Natural killer cell treated with Interleukin-12 subunit alpha and Interleukin-12 subunit beta and Interleukin-15 and Interleukin-18, amount 100 ng/mL, for 72 hours (primary cell): ENCODE data around the gene AMDHD2. TPM values are rescaled to one million over a fixed set of nuclear protein-coding genes. Genes with fewer than 3 reads are reported as not detected.
"Not testable (repeated sequence)": the region's sequence is repeated elsewhere in the genome, so short reads cannot be mapped to it uniquely, and the experiment has no call there.

Experiments
- ATAC-seq, 2 donors: fragments of 150-1000 bp; cut with Tn5 transposase in 1 of 2; sonication (Bioruptor Pico), chemical (Tn5 transposase) in 1 of 2; 2 replicates each; pipeline ENCODE4 v1.10.0; 2021
- DNase-seq: peaks from one replicate; pipeline ENCODE4 v3.0.0; 2022; ENCODE audit warnings: low spot score
- H3K27ac Mint-ChIP-seq, 2 donors: 1 replicate in 1 of 2; 2 replicates in 1 of 2; pipeline ENCODE4 v1.8.0; 2022; ENCODE audit warnings: mixed read lengths in 2 of 2, mild to moderate bottlenecking in 1 of 2, moderate library complexity in 1 of 2
- H3K27me3 Mint-ChIP-seq, 2 donors: 1 replicate in 1 of 2; 2 replicates in 1 of 2; pipeline ENCODE4 v1.8.0; 2022; ENCODE audit warnings: mixed read lengths in 2 of 2
- H3K36me3 Mint-ChIP-seq: one replicate; pipeline ENCODE4 v1.8.0; 2022; ENCODE audit warnings: mixed read lengths
- H3K4me1 Mint-ChIP-seq, 2 donors: 1 replicate in 1 of 2; 2 replicates in 1 of 2; pipeline ENCODE4 v1.8.0; 2022; ENCODE audit warnings: low read depth in 2 of 2, mixed read lengths in 2 of 2, mild to moderate bottlenecking in 1 of 2
- H3K4me3 Mint-ChIP-seq: one replicate; pipeline ENCODE4 v1.8.0; 2022; ENCODE audit warnings: mixed read lengths
- H3K9me3 Mint-ChIP-seq: 2 replicates; pipeline ENCODE4 v1.8.0; 2022; ENCODE audit warnings: mixed read lengths
- total RNA-seq, 2 donors: library from RNA; stranded (reverse); gene quantifications; one replicate each; pipeline ENCODE4 v1.2.3, GENCODE V29; 2022

The AMDHD2 gene
- total RNA-seq, 2 donors from 2014 or later: 34.1 to 63.9 TPM

- peaks cover 0 to 18% of the 10 kb centered on the region in 2 donors for H3K4me1 Mint-ChIP-seq
- ATAC-seq (no peak), DNase-seq (no peak)
- no peaks in the 10 kb centered on the region for H3K9me3 Mint-ChIP-seq
- H3K36me3 Mint-ChIP-seq: no peaks in the 10 kb centered on the region
- H3K27ac Mint-ChIP-seq: no peak overlapping the region
- H3K4me3 Mint-ChIP-seq: peak overlapping the region; percentile 50
- peaks cover 0 to 2% of the 10 kb centered on the region in 2 donors for H3K27me3 Mint-ChIP-seq
These were observed 43.4 kb upstream of the AMDHD2 start for GRCh38 chr16:2476741-2477140.

- Mint-ChIP-seq H3K36me3 (no peaks in the 10 kb centered on the region), H3K4me3 (no peak overlapping the region), H3K27ac (no peak overlapping the region), H3K27me3 (peaks cover 0 to 2% of the 10 kb centered on the region in 2 donors), H3K9me3 (no peaks in the 10 kb centered on the region), H3K4me1 (peaks cover 0 to 18% of the 10 kb centered on the region in 2 donors)
- ATAC-seq: no peak
- no peak for DNase-seq
These were observed 42.8 kb upstream of the AMDHD2 start for GRCh38 chr16:2477327-2477726.

GRCh38 chr16:2478279-2478678 is 41.9 kb upstream of the AMDHD2 start:
- Mint-ChIP-seq H3K4me1 (peaks cover 0 to 15% of the 10 kb centered on the region in 2 donors), H3K36me3 (no peaks in the 10 kb centered on the region), H3K27ac (no peak overlapping the region), H3K27me3 (no peaks in the 10 kb centered on the region), H3K4me3 (no peak overlapping the region), H3K9me3 (no peaks in the 10 kb centered on the region)
- ATAC-seq (no peak), DNase-seq (no peak)

- not testable (repeated sequence) for H3K4me3 Mint-ChIP-seq, DNase-seq, ATAC-seq, H3K27ac Mint-ChIP-seq, H3K36me3 Mint-ChIP-seq, H3K9me3 Mint-ChIP-seq, H3K27me3 Mint-ChIP-seq
- peaks cover 0 to 19% of the 10 kb centered on the region in 2 donors for H3K4me1 Mint-ChIP-seq
These were observed 40.2 kb upstream of the AMDHD2 start for GRCh38 chr16:2479996-2480395.

GRCh38 chr16:2480948-2481347 is 39.2 kb upstream of the AMDHD2 start:
- H3K9me3 Mint-ChIP-seq: no peaks in the 10 kb centered on the region
- peaks cover 0 to 22% of the 10 kb centered on the region in 2 donors for H3K4me1 Mint-ChIP-seq
- H3K27ac Mint-ChIP-seq: no peak overlapping the region
- H3K27me3 Mint-ChIP-seq: no peaks in the 10 kb centered on the region
- DNase-seq (no peak), ATAC-seq (no peak)
- no peaks in the 10 kb centered on the region for H3K36me3 Mint-ChIP-seq
- no peak overlapping the region for H3K4me3 Mint-ChIP-seq

- H3K36me3 Mint-ChIP-seq: no peaks in the 10 kb centered on the region
- no peak for ATAC-seq
- no peaks in the 10 kb centered on the region for H3K27me3 Mint-ChIP-seq
- DNase-seq: no peak
- H3K27ac Mint-ChIP-seq: no peak overlapping the region
- H3K9me3 Mint-ChIP-seq: no peaks in the 10 kb centered on the region
- peaks cover 2 to 21% of the 10 kb centered on the region in 2 donors for H3K4me1 Mint-ChIP-seq
- H3K4me3 Mint-ChIP-seq: no peak overlapping the region
These were observed 38.5 kb upstream of the AMDHD2 start for GRCh38 chr16:2481676-2482075.

GRCh38 chr16:2482249-2482648 is 37.9 kb upstream of the AMDHD2 start:
- DNase-seq (no peak), ATAC-seq (no peak)
- H3K27me3 Mint-ChIP-seq: no peaks in the 10 kb centered on the region
- no peaks in the 10 kb centered on the region for H3K36me3 Mint-ChIP-seq
- H3K27ac Mint-ChIP-seq: no peak overlapping the region
- H3K4me1 Mint-ChIP-seq: peaks cover 7 to 24% of the 10 kb centered on the region in 2 donors
- no peak overlapping the region for H3K4me3 Mint-ChIP-seq
- H3K9me3 Mint-ChIP-seq: no peaks in the 10 kb centered on the region

GRCh38 chr16:2482708-2483534 is 37.2 kb upstream of the AMDHD2 start:
- ATAC-seq (no peak), DNase-seq (no peak)
- Mint-ChIP-seq H3K36me3 (no peaks in the 10 kb centered on the region), H3K4me3 (no peak overlapping the region), H3K27ac (peak overlapping the region in 1 of 2 donors; percentile 6), H3K27me3 (no peaks in the 10 kb centered on the region), H3K9me3 (no peaks in the 10 kb centered on the region), H3K4me1 (peaks cover 13 to 22% of the 10 kb centered on the region in 2 donors)

- no peak for DNase-seq
- Mint-ChIP-seq H3K27ac (peak overlapping the region in 1 of 2 donors; percentile 6), H3K27me3 (no peaks in the 10 kb centered on the region), H3K4me3 (no peak overlapping the region), H3K4me1 (peaks cover 13 to 24% of the 10 kb centered on the region in 2 donors), H3K36me3 (no peaks in the 10 kb centered on the region), H3K9me3 (no peaks in the 10 kb centered on the region)
- no peak for ATAC-seq
These were observed 36.0 kb upstream of the AMDHD2 start for GRCh38 chr16:2483939-2484897.

- H3K4me1 Mint-ChIP-seq: peaks cover 13 to 26% of the 10 kb centered on the region in 2 donors
- no peak overlapping the region for H3K4me3 Mint-ChIP-seq
- no peak for DNase-seq
- no peaks in the 10 kb centered on the region for H3K36me3 Mint-ChIP-seq
- no peaks in the 10 kb centered on the region for H3K9me3 Mint-ChIP-seq
- no peak for ATAC-seq
- no peaks in the 10 kb centered on the region for H3K27me3 Mint-ChIP-seq
- no peak overlapping the region for H3K27ac Mint-ChIP-seq
These were observed 35.2 kb upstream of the AMDHD2 start for GRCh38 chr16:2484898-2485508.

GRCh38 chr16:2485811-2486507 is 34.2 kb upstream of the AMDHD2 start:
- ATAC-seq (peak in 1 of 2 donors; percentile 11), DNase-seq (no peak)
- Mint-ChIP-seq H3K9me3 (no peaks in the 10 kb centered on the region), H3K27me3 (no peaks in the 10 kb centered on the region), H3K4me1 (peaks cover 13 to 26% of the 10 kb centered on the region in 2 donors), H3K27ac (peak overlapping the region in 1 of 2 donors; percentile 14), H3K36me3 (no peaks in the 10 kb centered on the region), H3K4me3 (no peak overlapping the region)

GRCh38 chr16:2486645-2487516 is 33.3 kb upstream of the AMDHD2 start:
- peak; percentile 89 for DNase-seq
- peak overlapping the region; percentile 74 for H3K4me3 Mint-ChIP-seq

More at GRCh38 chr16:2486645-2487516, 33.3 kb upstream of the AMDHD2 start:
- Mint-ChIP-seq H3K27ac (peak overlapping the region in 1 of 2 donors; percentile 14), H3K4me1 (peaks cover 13 to 26% of the 10 kb centered on the region in 2 donors), H3K27me3 (no peaks in the 10 kb centered on the region), H3K36me3 (no peaks in the 10 kb centered on the region), H3K9me3 (no peaks in the 10 kb centered on the region)
- peak; percentile 90 to 93 for ATAC-seq
